Measurements from ENCODE around the gene FHIT. TPM values are rescaled to one million over a fixed set of nuclear protein-coding genes. Genes with fewer than 3 reads are reported as not detected.

FHIT gene
- total RNA-seq, 1 donor = 2.2 TPM

DNA sequence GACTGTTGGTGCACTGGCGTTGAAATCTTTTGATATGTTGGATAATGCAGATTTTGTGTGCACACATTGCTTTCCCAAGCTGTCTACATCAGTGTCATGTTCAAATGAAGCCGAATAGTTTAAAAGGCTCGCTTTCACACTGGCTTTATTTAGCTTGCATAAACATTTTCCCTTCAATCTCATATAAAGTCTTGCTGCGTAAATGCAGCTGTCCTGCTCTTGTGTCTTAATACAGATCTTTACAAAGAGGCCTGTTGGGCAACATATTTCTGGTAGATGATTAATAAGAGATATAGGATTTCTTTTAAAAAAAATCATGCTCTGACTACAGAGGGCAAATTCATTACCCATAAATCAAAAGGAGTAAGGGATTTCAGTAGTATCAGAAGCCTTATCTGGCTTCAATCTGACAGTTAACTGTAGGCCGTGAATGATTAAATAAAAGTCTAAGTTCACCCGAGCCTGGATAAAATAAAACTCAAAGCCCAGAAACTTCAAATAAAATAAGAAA is 937.2 kb downstream of the FHIT start:
- TF ChIP-seq, protein P1, sequence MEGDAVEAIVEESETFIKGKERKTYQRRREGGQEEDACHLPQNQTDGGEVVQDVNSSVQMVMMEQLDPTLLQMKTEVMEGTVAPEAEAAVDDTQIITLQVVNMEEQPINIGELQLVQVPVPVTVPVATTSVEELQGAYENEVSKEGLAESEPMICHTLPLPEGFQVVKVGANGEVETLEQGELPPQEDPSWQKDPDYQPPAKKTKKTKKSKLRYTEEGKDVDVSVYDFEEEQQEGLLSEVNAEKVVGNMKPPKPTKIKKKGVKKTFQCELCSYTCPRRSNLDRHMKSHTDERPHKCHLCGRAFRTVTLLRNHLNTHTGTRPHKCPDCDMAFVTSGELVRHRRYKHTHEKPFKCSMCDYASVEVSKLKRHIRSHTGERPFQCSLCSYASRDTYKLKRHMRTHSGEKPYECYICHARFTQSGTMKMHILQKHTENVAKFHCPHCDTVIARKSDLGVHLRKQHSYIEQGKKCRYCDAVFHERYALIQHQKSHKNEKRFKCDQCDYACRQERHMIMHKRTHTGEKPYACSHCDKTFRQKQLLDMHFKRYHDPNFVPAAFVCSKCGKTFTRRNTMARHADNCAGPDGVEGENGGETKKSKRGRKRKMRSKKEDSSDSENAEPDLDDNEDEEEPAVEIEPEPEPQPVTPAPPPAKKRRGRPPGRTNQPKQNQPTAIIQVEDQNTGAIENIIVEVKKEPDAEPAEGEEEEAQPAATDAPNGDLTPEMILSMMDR (IDR thresholded peaks at IDR 0.05; ENCODE audit: insufficient read depth, low read depth, low read length) = no peak
- no peak for DNase-seq (ENCODE audit: low read depth)
- H3K4me3 ChIP-seq (ENCODE audit: low read depth, low read length) = no peak overlapping the region

DNA sequence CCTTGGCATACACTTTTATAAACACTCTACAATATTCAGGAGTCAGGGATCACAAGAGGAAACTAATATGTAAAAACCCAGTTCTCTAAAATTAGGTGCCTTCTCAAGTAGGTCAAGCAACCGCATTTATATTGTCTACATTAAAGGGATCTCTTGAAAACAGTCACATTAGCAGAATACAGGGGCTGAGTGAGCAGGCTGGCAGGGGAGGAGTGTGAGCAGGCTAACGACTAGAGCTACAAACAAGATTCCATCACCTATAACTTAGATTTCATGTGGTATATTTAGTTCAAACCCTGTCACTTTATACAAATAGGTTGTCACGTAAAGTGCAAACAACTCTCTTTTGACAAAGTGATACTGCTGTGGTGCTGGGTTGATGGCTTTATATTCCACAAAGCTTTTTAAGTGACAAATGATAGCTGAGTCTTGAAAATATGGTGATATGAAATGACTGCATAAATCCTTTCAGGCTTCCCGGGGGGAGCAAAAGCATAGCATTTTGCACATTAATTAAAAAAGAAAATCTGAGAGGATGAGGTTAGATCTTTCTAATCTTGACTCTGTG is 937.9 kb downstream of the FHIT start:
- DNase-seq (ENCODE audit: low read depth) = no peak
- no peak overlapping the region for H3K4me3 ChIP-seq (ENCODE audit: low read depth, low read length)
- TF ChIP-seq, protein P1 (IDR thresholded peaks at IDR 0.05; ENCODE audit: insufficient read depth, low read depth, low read length) = no peak

DNA sequence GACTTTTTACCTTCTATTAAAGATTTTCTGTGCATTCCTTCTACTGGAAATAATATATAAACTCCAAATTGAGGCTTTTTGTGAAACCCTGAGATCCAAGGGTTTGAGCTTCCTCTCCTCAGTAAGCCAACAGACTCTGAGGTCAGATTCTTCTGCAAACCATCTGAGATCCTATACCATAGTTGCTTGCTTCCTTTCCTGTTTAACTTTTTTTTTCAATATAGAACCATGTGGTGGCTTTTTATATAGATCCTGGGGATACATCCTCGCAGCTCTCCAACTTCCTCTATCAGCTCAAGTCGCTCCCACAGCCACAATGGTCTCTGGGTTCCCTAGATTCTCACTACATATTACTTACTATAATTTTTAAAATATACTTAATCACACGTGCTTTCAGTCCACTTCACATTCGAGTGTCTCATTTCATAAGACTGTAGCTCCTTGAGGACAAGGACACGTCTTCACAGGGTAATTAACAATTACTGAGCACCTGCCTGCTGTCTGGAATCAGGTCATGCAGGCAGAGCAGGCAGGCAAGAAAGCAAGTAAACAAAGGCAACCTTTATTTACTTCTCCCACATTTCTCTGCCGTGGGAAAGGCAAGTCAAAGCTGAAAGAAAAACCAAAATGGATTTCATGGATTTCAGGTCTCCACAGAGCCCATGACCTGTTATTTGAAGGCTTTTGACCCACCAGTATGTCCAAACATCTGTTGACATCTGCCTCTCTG is 941.5 kb downstream of the FHIT start:
- TF ChIP-seq, protein P1 (IDR thresholded peaks at IDR 0.05; ENCODE audit: insufficient read depth, low read depth, low read length) = no peak
- no peak overlapping the region for H3K4me3 ChIP-seq (ENCODE audit: low read depth, low read length)
- DNase-seq (ENCODE audit: low read depth) = no peak

DNA sequence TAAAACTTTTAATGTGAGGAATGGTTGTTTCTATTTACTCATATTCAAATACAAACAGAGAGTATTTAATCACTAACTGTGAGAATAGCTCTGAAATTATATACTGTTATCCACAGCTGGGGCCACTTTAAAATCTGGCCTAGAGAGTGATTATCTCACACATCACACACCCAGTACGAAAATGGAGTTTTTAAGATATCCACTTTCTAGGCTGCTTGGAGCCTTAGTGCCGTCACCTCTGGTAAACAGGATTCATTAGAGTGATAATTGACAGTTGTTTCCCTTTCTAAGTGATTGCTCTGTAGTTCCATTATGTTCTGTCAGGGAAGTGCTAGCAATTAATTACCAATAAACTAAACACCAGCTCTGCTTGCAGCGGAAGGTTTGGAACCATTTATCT is 942.4 kb downstream of the FHIT start:
- no peak overlapping the region for H3K4me3 ChIP-seq (ENCODE audit: low read depth, low read length)
- TF ChIP-seq, protein P1 (IDR thresholded peaks at IDR 0.05; ENCODE audit: insufficient read depth, low read depth, low read length) = no peak
- DNase-seq (ENCODE audit: low read depth) = no peak

DNA sequence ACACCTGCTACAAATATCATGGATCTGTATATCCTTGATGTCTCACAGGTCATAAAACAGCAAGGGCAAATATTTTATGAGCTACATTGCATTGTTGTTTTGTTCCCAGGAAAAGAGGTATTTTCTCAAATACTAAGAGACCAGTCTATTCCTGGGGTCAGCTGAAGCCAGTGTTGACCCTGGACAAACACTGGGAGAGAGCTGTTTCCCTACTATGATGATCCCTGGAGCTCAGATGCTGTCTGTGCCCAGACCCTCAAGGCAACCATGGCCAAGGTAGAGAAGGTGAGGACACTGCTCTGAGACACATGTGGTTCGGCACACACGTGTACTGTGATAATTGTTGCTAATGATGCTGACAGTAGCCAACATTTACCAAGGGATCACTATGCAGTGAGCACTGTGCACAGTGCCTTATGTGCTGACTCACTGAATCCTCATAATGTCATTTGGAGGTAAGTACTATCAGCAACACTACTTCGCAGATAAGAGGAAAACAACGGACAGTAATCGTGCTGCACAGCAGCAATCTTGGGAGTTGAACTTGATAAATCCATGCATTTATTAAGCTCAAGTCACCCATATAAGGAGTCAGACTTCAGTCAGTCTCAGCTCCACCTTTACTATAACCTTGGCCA is 943.6 kb downstream of the FHIT start:
- H3K4me3 ChIP-seq (ENCODE audit: low read depth, low read length) = no peak overlapping the region
- no peak for DNase-seq (ENCODE audit: low read depth)
- TF ChIP-seq, protein P1 (IDR thresholded peaks at IDR 0.05; ENCODE audit: insufficient read depth, low read depth, low read length) = no peak

DNA sequence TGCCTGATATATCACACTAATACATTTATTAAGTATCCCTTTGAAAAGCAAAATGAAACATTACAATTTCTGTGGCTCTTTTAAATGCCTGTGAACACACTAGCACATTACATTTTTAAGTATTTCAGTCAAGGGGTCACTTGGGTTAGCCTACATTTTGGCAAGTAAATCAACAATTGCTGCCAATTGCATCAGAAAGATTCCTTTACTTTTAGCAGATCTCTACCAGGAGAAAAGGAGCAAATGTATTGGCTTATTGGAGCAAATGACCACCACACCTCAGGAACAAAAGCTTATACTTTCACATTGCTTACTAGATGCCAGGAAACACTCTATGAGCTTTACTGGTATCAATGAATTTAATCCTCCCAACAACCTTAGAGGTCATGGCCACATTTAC is 947.1 kb downstream of the FHIT start:
- no peak overlapping the region for H3K4me3 ChIP-seq (ENCODE audit: low read depth, low read length)
- TF ChIP-seq, protein P1 (IDR thresholded peaks at IDR 0.05; ENCODE audit: insufficient read depth, low read depth, low read length) = no peak
- DNase-seq (ENCODE audit: low read depth) = peak; percentile 70

Measured in fibroblast of villous mesenchyme (primary cell).